Measurements from ENCODE around the gene AANAT. TPM values are rescaled to one million over a fixed set of nuclear protein-coding genes. Genes with fewer than 3 reads are reported as not detected.
"Not testable (repeated sequence)": the region's sequence is repeated elsewhere in the genome, so short reads cannot be mapped to it uniquely, and the experiment has no call there.

The AANAT gene
- polyA plus RNA-seq, 3 donors: 0.35 TPM; not detected in 2

DNA sequence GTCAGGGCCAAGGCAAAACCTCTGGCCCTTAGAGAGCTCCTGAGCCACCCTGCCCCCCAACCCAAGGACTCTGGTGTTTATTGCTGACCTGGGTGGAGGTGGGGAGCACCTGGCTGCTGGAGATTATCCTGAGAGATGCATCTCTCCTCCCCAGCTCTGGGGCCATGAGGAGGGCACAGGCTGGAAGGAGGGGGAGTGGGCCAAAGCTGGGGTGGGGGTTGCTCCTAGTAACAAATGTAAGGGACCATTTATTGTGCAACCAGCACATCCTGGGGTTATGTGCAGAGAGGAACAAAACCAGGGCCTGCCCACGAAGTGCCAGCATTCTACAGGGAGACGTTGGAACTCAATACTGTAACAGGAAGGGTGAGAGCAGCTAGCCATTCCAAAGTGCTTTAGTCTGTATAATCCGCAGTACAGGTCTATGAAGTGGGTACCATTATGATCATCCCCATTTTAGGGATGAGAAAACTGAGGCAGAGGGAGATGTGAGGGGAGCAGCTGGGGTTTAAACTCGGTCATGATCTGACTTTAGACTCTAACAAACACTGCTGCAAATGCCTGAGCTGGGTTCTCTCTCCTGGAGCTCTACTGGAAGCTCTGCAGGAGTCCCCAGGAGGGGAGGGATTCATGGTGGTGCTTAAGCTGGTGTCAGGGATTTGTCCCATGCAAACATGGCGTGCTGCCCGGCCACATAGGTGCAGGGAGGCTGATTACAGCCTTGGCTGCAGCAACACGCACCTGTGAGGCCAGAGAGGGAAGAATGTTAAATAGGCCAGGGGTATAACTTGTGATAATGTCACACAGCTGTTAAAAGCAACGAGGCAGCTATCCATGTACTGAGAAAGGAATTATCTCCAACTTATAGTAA is 35.2 kb downstream of the AANAT start:
- no peak for DNase-seq (ENCODE audit: low read depth in 3 of 3, low spot score in 2 of 3)

DNA sequence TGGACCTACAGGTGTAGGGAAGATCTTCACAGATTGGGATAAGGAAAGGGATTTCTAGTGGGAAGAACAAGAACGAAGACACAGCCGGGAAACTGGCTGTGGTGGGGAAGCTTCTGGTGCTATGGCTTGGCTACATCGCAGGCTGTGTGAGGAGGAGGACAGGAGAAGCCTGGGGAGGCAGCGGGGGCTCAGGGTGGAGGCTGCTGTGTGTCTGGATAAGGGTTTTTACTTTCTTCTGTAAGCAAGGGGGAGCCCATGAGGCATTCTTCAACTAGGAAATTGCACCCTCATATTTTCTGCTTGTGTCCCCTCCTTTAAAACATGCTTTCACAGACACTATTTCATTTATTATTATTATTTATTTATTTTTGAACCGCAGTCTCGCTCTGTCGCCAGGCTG is 36.7 kb downstream of the AANAT start:
- DNase-seq (ENCODE audit: low read depth in 3 of 3, low spot score in 2 of 3): no peak

DNA sequence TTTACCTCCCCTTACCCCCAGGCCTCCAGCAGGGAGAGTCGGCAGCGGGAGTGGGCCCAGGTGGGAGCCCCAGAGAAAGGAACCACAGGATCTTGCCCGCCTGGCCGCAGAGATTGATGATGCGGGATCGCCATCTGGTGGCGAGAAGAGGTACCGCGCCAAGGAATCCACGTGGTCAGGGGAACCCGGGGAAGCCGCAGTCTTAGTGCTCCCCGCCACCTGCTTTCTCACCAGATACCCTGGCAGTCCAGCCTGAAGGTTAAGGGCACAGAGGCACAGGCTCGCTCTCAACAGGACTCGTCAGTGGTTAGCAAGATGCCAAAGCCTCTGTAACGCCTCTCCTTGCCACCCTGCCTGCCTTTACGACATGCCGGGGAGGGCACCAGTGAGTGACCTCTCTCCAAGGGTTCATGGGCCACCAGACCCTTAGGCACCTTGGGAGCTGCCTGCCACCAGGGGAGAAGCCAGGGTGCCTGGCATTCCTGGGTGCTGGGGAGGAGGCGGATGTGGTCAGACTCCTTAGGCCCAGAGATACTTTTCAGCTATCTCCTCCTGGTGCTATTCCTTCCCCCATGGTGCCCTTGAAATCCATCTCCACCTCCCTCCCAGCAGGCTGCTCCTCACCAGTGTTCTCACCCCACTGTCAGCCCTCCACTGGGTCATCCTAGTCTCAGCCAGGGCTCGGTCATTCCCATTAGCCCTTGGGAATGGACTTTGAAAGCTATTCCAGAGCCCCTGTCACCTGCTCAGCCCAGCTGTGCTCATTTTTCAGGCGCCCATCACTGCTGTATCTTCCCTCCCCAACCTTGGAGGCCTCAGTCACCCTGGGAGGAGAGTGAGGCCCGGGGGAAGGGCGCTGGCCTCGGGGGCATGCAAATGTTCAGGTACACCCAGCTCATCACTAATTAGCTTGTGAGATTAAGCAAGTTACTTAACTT is 39.3 kb downstream of the AANAT start:
- DNase-seq (ENCODE audit: low read depth in 3 of 3, low spot score in 2 of 3): no peak

DNA sequence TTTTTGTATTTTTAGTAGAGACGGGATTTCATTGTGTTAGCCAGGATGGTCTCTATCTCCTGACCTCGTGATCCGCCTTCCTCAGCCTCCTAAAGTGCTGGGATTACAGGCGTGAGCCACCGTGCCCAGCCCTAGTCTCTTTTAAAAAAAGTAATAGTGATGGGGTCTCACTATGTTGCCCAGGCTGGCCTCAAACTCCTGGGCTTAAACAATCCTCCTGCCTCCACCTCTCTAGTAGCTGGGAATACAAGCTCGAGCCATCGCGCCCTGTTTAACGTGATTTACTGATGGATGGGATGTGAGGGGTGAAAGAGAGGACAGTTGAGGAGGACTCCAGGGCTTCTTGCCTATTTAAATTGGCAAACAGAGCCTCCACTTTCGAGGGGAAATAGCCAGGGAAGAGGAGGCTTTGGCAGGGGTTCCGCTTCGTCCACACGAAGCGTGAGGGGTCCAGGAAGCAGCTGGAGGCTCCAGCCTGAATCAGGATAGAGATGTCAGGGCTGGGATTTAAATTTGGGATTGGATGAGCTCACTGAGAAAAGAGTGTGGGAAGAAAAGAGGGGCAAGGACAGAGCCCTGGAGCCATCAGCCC is 41.2 kb downstream of the AANAT start:
- DNase-seq (ENCODE audit: low read depth in 3 of 3, low spot score in 2 of 3): not testable (repeated sequence)

DNA sequence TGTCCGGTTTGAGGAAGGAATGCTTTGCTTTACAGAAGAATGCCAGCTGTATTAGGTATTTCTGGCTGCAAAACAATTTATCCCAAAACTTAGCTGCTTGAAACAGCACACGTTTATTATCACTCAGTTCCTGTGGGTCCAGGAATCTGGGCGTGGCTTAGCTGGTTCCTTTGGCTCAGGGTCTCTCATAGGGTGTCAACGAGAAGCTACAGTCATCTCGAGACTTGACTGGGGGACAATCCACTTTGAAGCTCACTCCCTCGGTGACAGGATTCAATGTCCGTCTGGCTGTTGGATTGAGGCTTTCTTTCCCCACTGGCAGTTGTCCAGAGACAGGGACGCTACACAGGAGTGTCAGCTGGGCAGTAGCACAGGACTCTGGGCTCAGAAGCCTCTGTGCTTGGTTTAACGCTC is 43.4 kb downstream of the AANAT start:
- no peak for DNase-seq (ENCODE audit: low read depth in 3 of 3, low spot score in 2 of 3)

DNA sequence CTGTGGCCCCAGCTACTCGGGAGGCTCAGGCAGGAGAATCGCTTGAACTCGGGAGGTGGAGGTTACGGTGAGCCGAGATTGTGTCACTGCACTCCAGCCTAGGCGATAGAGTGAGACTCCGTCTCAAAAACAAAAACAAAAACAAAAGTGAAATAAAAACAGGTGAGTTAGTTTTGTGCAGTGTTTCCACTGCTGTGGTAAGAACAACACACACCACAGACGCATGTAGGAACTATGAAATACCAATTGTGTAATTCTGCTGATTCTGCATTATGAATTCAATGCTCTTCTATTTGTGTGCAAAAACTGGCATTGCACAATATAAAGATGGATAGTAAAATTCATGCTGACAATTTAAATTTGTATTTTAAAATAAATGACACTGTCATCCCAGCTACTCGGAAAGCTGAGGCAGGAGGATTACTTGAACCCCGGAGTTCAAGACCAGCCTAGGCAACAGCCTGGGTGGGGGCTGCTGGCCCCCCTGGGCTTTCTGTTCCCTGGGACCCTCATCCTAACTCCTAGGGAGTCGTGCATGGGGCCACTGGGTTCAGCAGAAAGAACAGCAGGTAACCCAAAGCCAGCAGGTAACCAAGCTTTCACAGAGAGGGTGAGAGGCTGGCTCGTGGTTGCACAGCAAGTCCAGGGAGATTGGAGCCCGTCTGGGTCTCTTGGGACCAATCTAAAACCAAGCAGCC is 44.4 kb downstream of the AANAT start:
- no peak for DNase-seq (ENCODE audit: low read depth in 3 of 3, low spot score in 2 of 3)

DNA sequence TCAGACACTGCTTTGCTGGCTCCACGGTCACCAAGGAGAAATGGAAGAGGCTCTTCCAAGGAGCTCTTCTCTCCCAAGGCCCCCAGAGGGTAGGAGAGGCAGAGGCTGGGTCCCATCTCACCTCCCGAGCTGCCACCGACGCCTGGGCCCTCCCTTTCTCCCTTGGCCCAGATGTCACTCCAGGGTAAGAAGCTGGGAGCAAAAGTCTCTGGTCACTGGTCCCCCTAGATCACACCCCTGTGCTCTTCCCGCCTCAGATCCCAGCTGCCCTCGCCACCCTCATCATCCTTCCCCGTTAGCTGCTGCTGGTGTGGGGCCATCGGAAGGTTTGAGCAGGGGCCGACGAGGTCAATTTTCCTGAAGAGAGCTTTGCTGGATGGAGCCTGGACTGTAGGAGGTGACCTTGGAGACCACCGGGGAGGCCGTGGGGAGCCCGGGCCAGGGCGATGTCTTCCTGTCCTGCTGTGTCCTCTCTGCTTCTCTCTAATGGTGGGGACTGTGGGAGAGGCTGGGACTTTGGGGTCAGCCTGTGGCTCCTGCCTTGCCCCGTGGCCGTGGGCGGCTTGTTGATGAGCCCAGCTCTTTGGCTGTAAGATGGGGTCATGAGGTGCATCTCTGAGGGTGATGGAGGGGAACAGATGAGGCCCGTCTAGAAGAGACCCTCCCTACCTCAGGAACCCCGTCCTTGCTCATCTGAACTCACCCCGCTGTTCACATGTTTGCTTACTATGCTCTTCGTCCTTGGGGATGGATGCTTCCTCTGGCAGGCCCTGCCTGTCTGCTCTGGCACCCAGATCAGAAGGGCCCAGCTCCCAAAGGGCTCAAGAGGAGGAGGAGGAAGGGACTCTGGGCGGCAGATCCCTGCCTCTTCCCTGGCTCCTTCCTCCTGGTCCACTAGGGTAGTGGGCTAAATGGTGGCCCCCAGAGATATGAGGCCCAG is 45.2 kb downstream of the AANAT start:
- no peak for DNase-seq (ENCODE audit: low read depth in 3 of 3, low spot score in 2 of 3)

DNA sequence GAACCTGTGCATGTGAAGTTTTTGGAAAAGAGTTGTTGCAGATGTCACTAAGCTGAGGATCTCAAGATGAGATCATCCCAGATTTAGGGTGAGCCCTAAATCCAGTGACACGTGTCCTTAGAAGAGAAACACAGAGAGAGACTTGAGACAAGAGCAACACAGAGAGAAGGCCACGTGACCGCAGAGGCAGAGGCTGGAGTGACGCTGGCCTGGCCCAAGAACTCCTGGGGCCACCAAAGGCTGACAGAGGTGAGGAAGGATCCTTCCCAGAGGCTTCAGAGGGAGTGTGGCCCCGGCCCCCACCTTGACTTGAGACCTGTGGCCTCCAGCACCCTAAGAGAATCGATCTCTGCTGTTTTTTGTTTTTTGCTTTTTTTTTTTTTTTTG is 45.9 kb downstream of the AANAT start:
- DNase-seq (ENCODE audit: low read depth in 3 of 3, low spot score in 2 of 3): no peak

DNA sequence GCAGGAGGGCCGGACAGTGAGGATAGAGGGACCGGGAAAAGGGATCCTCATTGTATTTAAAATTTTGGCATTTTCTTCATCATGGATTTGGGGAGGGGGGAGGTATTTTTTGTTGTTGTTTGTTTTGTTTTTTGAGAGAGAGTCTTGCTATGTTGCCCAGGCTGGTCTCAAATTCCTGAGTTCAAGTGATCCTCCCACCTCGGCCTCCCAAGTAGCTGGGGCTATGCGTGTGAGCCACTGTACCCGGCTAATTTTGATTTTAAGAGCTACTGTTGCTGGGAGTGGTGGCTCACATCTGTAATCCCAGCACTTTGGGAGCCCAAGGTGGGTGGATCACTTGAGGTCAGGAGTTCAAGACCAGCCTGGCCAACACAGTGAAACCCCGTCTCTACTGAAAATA is 47.0 kb downstream of the AANAT start:
- DNase-seq (ENCODE audit: low read depth in 3 of 3, low spot score in 2 of 3): not testable (repeated sequence)

DNA sequence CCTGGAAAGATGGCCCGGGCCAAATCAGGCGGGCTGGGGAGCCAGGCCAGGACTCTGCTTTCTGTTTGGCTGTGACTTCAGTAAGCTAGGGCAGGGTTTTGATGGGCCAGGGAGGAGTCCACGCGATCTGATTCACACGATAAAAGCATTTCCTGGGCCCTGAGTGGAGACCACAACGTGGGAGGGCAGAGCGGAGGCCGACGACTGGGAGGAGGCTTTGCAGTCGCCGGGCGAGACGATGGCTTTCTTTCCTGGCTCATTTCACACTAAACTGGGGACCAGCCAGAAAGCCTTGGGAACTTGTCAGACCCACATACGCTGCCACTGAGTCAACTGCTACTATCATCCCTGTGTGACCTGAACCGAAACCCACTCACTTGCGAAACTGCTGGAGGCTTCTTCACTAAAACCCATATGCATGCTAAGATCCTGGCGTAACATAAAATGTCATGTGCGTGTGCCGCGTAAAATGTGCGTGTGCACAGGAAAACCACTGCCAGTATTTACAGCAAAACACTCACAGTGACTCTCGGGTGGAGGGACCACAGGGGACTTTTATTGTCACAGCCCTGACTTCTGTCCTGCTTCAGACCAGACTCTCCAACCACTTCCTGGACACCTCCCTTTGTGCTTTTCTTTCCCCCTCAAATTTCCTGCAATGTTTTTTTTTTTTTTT is 48.0 kb downstream of the AANAT start:
- no peak for DNase-seq (ENCODE audit: low read depth in 3 of 3, low spot score in 2 of 3)

DNA sequence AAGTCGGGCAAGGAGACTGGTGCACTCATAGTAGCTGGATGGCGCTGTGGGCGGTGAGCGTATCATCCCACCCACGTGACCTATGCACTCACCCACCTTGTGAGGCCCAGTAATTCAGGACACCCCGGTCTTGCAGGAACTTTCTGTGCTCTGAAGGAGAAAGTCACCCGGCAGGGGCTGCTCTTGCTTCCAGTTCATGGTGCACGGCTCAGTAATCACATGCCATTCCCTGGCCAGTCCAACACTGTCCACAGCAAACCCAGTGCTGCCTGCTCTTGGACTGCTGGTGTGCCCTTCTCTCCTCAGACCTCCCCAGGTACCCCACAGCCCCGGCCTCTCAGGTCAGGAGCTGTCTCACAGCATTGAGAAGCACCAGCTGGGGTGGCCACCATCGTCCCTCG is 50.2 kb downstream of the AANAT start:
- DNase-seq (ENCODE audit: low read depth in 3 of 3, low spot score in 2 of 3): no peak

DNA sequence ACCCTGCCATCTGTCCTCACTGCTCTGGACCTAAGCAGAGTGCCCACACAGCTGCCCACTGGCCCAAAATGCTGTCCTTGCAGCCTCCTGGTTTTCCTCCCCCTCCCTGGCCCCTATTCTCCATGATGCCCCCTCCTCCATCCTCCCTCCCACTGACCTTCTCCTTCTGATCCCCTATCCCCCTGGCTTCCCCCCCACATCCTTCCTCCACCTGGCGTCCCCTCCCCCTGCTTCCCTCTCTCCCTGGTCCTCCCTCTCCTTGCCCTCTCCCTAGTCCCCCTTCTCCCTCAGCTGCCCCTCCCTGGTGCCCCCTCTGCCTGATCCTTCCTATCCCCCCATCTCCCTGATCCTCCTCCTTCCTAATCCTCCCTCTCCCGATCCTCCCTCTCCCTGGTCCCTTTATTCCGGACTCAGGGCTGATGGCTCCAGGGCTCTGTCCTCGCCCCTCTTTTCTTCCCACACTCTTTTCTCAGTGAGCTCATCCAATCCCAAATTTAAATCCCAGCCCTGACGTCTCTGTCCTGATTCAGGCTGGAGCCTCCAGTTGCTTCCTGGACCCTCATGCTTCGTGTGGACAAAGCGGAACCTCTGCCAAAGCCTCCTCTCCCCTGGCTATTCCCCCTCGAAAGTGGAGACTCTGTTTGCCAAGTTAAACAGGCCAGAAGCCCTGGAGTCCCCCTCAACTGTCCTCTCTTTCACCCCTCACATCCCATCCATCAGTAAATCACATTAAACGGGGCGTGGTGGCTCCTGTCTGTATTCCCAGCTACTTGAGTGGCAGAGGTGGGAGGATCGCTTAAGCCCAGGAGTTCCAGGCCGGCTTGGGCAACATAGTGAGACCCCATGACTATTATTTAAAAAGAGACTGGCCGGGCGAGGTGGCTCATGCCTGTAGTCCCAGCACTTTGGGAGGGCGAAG is 51.9 kb downstream of the AANAT start:
- DNase-seq (ENCODE audit: low read depth in 3 of 3, low spot score in 2 of 3): no peak

Other genes starting within 250 kb of the AANAT start
- gene RNF157, start 227.1 kb upstream of the AANAT start, polyA plus RNA-seq (ENCODE audit: insufficient read length in 3 of 3): 10 to 100 TPM; 26.1 to 29.1 (median 27.5) TPM
- gene UBALD2, start 202.3 kb upstream of the AANAT start, polyA plus RNA-seq (ENCODE audit: insufficient read length in 3 of 3): 10 to 100 TPM; 21.8 to 28.5 (median 23.6) TPM
- 1 to 10 TPM; 4.2 to 5.0 (median 5.0) TPM for gene QRICH2, start 159.3 kb upstream of the AANAT start, polyA plus RNA-seq (ENCODE audit: insufficient read length in 3 of 3)
- gene PRPSAP1, start 113.7 kb upstream of the AANAT start, polyA plus RNA-seq (ENCODE audit: insufficient read length in 3 of 3): 10 to 100 TPM; 81.1 to 85.4 (median 83.9) TPM
- 1 to 10 TPM; 1.7 to 2.5 (median 2.3) TPM for gene SPHK1, start 83.0 kb upstream of the AANAT start, polyA plus RNA-seq (ENCODE audit: insufficient read length in 3 of 3)
- gene UBE2O, start 14.5 kb upstream of the AANAT start, polyA plus RNA-seq (ENCODE audit: insufficient read length in 3 of 3): 10 to 100 TPM; 23.6 to 26.5 (median 25.1) TPM
- gene RHBDF2, start 33.8 kb downstream of the AANAT start, polyA plus RNA-seq (ENCODE audit: insufficient read length in 3 of 3): 1 to 10 TPM; 5.6 to 7.2 (median 5.7) TPM
- 10 to 100 TPM in 2 of 3 donors, 1 to 10 TPM in 1; 9.2 to 13.4 (median 11.1) TPM for gene CYGB, start 70.1 kb downstream of the AANAT start, polyA plus RNA-seq (ENCODE audit: insufficient read length in 3 of 3)
- 1 to 10 TPM; 2.2 to 3.7 (median 3.0) TPM for gene PRCD, start 72.4 kb downstream of the AANAT start, polyA plus RNA-seq (ENCODE audit: insufficient read length in 3 of 3)
- gene ST6GALNAC2, start 118.3 kb downstream of the AANAT start, polyA plus RNA-seq (ENCODE audit: insufficient read length in 3 of 3): 1 to 10 TPM; 8.5 to 9.9 (median 9.6) TPM
- gene ST6GALNAC1, start 176.2 kb downstream of the AANAT start, polyA plus RNA-seq (ENCODE audit: insufficient read length in 3 of 3): under 1 TPM; 0.18 to 0.43 (median 0.25) TPM
- gene MXRA7, start 243.4 kb downstream of the AANAT start, polyA plus RNA-seq (ENCODE audit: insufficient read length in 3 of 3): 100 to 1,000 TPM; 107 to 119 (median 114) TPM